Left ventricle myocardium inferior (tissue), 1 donor: ENCODE results near the gene HSPA12A. TPM values are rescaled to one million over a fixed set of nuclear protein-coding genes. Genes with fewer than 3 reads are reported as not detected.

Experiments used
- DNase-seq: peaks from one replicate; pipeline ENCODE4 v3.0.0-alpha.2; 2020
- H3K27ac ChIP-seq: fragments of 200-600 bp; replicated peaks from 2 replicates; pipeline ENCODE4 v1.8.0; 2021
- H3K27me3 ChIP-seq: fragments of 200-600 bp; 2 replicates; pipeline ENCODE4 v1.8.0; 2021; ENCODE audit warnings: low read depth
- H3K36me3 ChIP-seq: fragments of 200-600 bp; 2 replicates; pipeline ENCODE4 v1.8.0; 2021
- H3K4me1 ChIP-seq: fragments of 200-600 bp; 2 replicates; pipeline ENCODE4 v1.8.0; 2021
- H3K4me3 ChIP-seq: fragments of 200-600 bp; 2 replicates; pipeline ENCODE4 v1.8.0; 2021; ENCODE audit warnings: mild to moderate bottlenecking, moderate library complexity
- H3K9me3 ChIP-seq: fragments of 200-600 bp; replicated peaks from 2 replicates; pipeline ENCODE4 v1.8.0; 2021
- intact Hi-C: fragments of 100-400 bp; cut with micrococcal nuclease; formaldehyde crosslinking; loops from one replicate; pipeline ENCODE4 v1.11.0; 2022
- total RNA-seq: library from RNA; stranded (reverse); fragmentation: NEBNext Ultra II Directional; extraction: Animal tissue kit (Norgen Biotek cat#: 25700); gene quantifications from one replicate; pipeline ENCODE4 v1.2.1, GENCODE V29; 2021
- TF ChIP-seq, protein P1 (sequence below): fragments of 200-600 bp; IDR thresholded peaks from 2 replicates; pipeline ENCODE4 v1.8.0; 2021; ENCODE audit warnings: antibody characterized with exemption, mild to moderate bottlenecking, borderline replicate concordance
- donor health status: DM: no; HTN: yes; CAD: no; lungs with severe emphysema.

Gene HSPA12A
- total RNA-seq, 1 donor from 2014 or later: 15.0 TPM

DNA sequence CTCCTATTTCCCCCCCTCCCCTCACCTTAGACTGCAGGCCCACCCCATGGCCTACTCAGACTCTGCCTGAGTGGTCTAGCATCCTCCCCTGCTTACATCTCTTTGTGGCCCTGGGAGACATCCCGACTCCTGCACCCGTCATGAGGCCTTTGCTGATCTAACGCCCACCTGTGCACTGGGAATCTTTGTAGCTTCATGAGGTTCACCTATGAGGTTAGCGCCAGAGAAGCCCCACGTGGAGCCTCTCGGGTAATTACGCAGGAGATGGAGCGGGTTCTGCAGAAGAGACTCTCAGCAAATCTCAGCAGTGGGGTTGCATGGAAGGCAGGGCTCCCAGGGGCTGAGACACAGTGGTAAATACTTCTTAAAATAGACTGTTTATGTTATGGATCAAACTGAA is 43.5 kb upstream of the HSPA12A start:
- Histone ChIP-seq H3K4me1 (peaks cover 5% of the 10 kb centered on the region), H3K9me3 (no peaks in the 10 kb centered on the region), H3K4me3 (no peak overlapping the region), H3K27ac (no peak overlapping the region), H3K27me3 (peaks cover 5% of the 10 kb centered on the region), H3K36me3 (no peaks in the 10 kb centered on the region)
- intact Hi-C loops: loop anchor here (5.0 kb wide), 1 partner anchor 104 kb away; no protein-coding TSS in a partner anchor
- TF ChIP-seq, protein P1, sequence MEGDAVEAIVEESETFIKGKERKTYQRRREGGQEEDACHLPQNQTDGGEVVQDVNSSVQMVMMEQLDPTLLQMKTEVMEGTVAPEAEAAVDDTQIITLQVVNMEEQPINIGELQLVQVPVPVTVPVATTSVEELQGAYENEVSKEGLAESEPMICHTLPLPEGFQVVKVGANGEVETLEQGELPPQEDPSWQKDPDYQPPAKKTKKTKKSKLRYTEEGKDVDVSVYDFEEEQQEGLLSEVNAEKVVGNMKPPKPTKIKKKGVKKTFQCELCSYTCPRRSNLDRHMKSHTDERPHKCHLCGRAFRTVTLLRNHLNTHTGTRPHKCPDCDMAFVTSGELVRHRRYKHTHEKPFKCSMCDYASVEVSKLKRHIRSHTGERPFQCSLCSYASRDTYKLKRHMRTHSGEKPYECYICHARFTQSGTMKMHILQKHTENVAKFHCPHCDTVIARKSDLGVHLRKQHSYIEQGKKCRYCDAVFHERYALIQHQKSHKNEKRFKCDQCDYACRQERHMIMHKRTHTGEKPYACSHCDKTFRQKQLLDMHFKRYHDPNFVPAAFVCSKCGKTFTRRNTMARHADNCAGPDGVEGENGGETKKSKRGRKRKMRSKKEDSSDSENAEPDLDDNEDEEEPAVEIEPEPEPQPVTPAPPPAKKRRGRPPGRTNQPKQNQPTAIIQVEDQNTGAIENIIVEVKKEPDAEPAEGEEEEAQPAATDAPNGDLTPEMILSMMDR: no peak
- no peak for DNase-seq

DNA sequence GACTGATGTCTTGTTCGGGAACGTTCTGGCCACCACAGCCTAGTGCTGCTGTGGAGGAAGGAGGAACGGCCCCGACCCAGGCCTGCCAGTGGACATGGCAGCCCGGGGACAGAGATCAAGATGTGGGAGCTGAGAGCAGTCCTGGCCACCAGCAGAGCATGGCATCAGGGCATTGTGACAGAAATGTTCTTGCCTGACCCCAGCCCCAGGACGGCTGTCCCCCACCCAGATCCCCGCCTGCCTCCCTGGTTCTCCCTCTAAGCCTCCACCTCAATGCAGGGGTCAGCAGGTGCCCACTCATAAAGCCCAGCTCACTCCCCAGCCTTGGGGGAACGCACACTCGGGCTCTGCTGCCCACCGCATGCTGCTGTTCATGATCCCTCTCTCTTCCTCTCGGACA is 42.9 kb upstream of the HSPA12A start:
- H3K4me3 ChIP-seq: no peak overlapping the region
- H3K4me1 ChIP-seq: peaks cover 5% of the 10 kb centered on the region
- intact Hi-C loops: loop anchor here (5.0 kb wide), 1 partner anchor 103 kb away; no protein-coding TSS in a partner anchor
- no peaks in the 10 kb centered on the region for H3K36me3 ChIP-seq
- DNase-seq: no peak
- H3K27ac ChIP-seq: no peak overlapping the region
- no peaks in the 10 kb centered on the region for H3K27me3 ChIP-seq
- no peaks in the 10 kb centered on the region for H3K9me3 ChIP-seq
- TF ChIP-seq, protein P1: no peak

DNA sequence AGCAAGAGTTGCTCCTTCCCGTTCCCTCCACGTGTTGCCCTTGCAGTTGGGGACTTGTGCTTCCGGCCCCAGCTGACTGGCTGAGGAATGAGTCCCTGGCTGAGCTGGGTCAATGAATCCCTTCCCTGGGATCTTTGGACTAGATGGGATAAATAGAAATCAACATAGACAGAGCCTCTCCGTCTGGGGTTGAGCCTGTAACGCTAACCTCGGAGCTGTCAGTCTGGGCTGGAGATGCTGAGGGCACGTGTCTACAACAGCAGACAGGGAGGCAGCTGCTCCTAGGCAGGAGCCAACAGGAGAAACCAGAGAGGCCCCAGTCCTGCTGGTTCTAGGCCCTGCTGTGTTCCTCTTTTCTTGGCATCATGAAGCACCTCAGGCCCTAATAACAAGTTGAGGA is 42.3 kb upstream of the HSPA12A start:
- Histone ChIP-seq H3K9me3 (no peaks in the 10 kb centered on the region), H3K4me1 (peaks cover 5% of the 10 kb centered on the region), H3K36me3 (no peaks in the 10 kb centered on the region), H3K4me3 (no peak overlapping the region), H3K27me3 (no peaks in the 10 kb centered on the region), H3K27ac (no peak overlapping the region)
- DNase-seq: no peak
- TF ChIP-seq, protein P1: no peak
- intact Hi-C loops: loop anchor here (5.0 kb wide), 1 partner anchor 102 kb away; no protein-coding TSS in a partner anchor

DNA sequence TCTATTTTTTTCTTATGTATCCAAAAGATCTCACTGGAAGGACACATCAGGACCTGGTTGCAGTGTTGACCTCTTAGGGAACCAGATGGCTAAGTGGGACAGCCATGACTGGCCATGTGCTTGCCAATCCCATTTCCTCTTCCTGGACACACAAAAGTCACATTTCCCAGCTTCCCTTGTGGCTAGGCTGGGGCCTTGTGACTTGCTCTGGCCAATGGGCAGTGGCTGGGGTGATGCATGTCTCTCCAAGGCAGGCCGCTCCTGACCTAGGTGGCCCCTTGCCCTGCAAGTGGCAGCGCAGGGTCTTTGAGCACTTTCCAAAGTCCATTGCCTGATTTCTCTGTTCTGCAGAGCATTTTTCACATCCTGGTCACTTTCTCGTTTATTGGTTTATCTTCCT is 41.7 kb upstream of the HSPA12A start:
- Histone ChIP-seq H3K4me3 (no peak overlapping the region), H3K27ac (no peak overlapping the region), H3K36me3 (no peaks in the 10 kb centered on the region), H3K9me3 (no peaks in the 10 kb centered on the region), H3K27me3 (no peaks in the 10 kb centered on the region), H3K4me1 (peaks cover 5% of the 10 kb centered on the region)
- TF ChIP-seq, protein P1: no peak
- intact Hi-C loops: no loop called here
- DNase-seq: no peak

DNA sequence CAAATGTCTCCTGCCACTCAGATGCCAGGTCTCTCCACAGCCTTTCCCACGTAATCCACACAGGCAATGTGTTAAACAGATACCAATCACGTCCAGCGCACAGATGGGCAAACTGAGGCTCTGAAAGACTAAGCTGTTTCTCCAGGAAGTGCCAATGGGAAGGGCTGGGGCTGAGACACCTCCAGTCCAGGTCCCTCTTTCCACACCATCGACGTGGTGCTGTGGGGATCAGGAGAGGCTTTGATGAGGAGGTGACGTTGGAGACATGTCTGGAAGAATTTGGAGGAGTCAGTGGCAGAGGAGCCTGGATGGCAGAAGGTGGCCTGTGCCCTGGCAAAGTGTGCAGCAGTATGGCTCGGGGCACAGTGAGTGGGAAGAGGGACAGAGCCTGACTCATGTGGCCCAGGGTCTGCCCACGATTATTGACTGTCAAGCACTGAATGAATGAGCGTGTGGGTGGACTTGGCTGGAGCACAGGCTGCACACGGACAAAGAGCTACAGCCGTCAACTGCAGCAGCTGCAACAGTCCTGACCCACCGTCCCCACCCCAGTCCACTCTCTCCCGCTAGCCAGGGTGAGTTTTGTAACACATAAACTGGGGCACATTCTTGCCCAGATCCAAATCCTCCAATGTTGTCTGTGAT is 40.8 kb upstream of the HSPA12A start:
- intact Hi-C loops: no loop called here
- DNase-seq: no peak

More for the DNA sequence above, 40.8 kb upstream of the HSPA12A start:
- Histone ChIP-seq H3K27ac (no peak overlapping the region), H3K4me1 (peaks cover 5% of the 10 kb centered on the region), H3K9me3 (no peaks in the 10 kb centered on the region), H3K36me3 (no peaks in the 10 kb centered on the region), H3K27me3 (no peaks in the 10 kb centered on the region), H3K4me3 (no peak overlapping the region)
- TF ChIP-seq, protein P1: no peak
